HepG2 (cell line): ENCODE measurements around the gene P2RY12. TPM values are rescaled to one million over a fixed set of nuclear protein-coding genes. Genes with fewer than 3 reads are reported as not detected.

ENCODE experiments used
- ATAC-seq: fragments of 200-7000 bp; cut with Tn5 transposase; 3 replicates; pipeline ENCODE4 v1.9.1; 2020; ENCODE audit warnings: mild to moderate bottlenecking, moderate library complexity
- BruUV-seq: library from RNA; stranded (reverse); fragments of 400-500 nt; replicated peaks from 2 replicates; lab custom pipeline; 2021; lab: Mats Ljungman, UMichigan
- CTCF ChIA-PET: fragments of 300-600 bp; formaldehyde crosslinking; extraction: SDS; loops from one replicate; lab custom pipeline; 2021; ENCODE audit warnings: low total read pairs, inconsistent platforms, low intra/inter-chr PET ratio; lab: Yijun Ruan, JAX
- POLR2A ChIA-PET: fragments of 350-600 bp; sonication (Branson Sonifier 250); formaldehyde crosslinking; loops from one replicate; lab custom pipeline; 2020; ENCODE audit warnings: antibody characterized with exemption, inconsistent platforms; lab: Yijun Ruan, JAX
- DNase-seq: peaks from one replicate; pipeline ENCODE4 v3.0.0-alpha.2; 2015; ENCODE audit warnings: low spot score
- FAIRE-seq: peaks from 3 replicates; lab custom pipeline; 2011; peaks lifted over from hg19 to GRCh38; lab: Jason Lieb, UNC
- H2AFZ ChIP-seq: one replicate; pipeline ENCODE4 v1.6.1; 2011; ENCODE audit warnings: low read length, inconsistent platforms
- H3K27ac ChIP-seq: fragments of 300-600 bp; 3 replicates; pipeline ENCODE4 v1.8.0; 2011; ENCODE audit warnings: mixed run types, mild to moderate bottlenecking, mixed read lengths, low read length, inconsistent platforms; ENCODE audit not compliant: insufficient read depth; ENCODE audit errors: extremely low read length
- H3K27me3 ChIP-seq, 2 experiments: fragments of 200-600 bp in 1 of 2; 2 replicates in 1 of 2; 3 replicates in 1 of 2; pipeline versions ENCODE4 v1.6.0 to v1.8.0; 2011; ENCODE audit warnings: low read length in 2 of 2, mild to moderate bottlenecking in 2 of 2, moderate library complexity in 2 of 2, inconsistent platforms in 1 of 2; ENCODE audit not compliant: insufficient read depth in 2 of 2, control insufficient read depth in 1 of 2
- H3K36me3 ChIP-seq, 2 experiments: fragments of 200-600 bp in 1 of 2; replicated peaks in 1 of 2; 2 replicates in 1 of 2; 3 replicates in 1 of 2; pipeline versions ENCODE4 v1.5.1 to v1.8.0; 2011; ENCODE audit warnings: low read length in 2 of 2, inconsistent platforms in 1 of 2; ENCODE audit not compliant: insufficient read depth in 2 of 2, control insufficient read depth in 1 of 2
- H3K4me1 ChIP-seq: 2 replicates; pipeline ENCODE4 v1.5.1; 2012; ENCODE audit warnings: low read length, inconsistent platforms; ENCODE audit not compliant: insufficient read depth
- H3K4me2 ChIP-seq: 2 replicates; pipeline ENCODE4 v1.6.0; 2011; ENCODE audit warnings: low read depth, low read length, inconsistent platforms
- H3K4me3 ChIP-seq, 3 experiments: fragments of 200-600 bp in 1 of 3; sonication (generic), shearing (Covaris generic) in 1 of 3; replicated peaks in 1 of 3; 2 replicates each; pipeline ENCODE4 v1.5.1; 2011 to 2016; ENCODE audit warnings: low read length in 3 of 3, inconsistent platforms in 2 of 3, low read depth in 2 of 3, mild to moderate bottlenecking in 2 of 3, control low read depth in 1 of 3, mixed read lengths in 1 of 3; ENCODE audit not compliant: insufficient read depth in 1 of 3
- H3K79me2 ChIP-seq: one replicate; pipeline ENCODE4 v1.6.1; 2011; ENCODE audit warnings: low read length, inconsistent platforms; ENCODE audit not compliant: insufficient read depth
- H3K9ac ChIP-seq: 2 replicates; pipeline ENCODE4 v1.6.0; 2011; ENCODE audit warnings: mild to moderate bottlenecking, low read depth, low read length, inconsistent platforms; ENCODE audit not compliant: insufficient read depth
- H3K9me3 ChIP-seq: 2 replicates; pipeline ENCODE4 v1.5.1; 2012; ENCODE audit warnings: mild to moderate bottlenecking, low read length
- H4K20me1 ChIP-seq: 2 replicates; pipeline ENCODE4 v1.6.0; 2011; ENCODE audit warnings: inconsistent platforms, mild to moderate bottlenecking, low read length, moderate library complexity; ENCODE audit not compliant: insufficient read depth
- DRAP1 ChIP-seq: IDR thresholded peaks from 2 replicates; pipeline ENCODE4 v1.6.1; 2016; ENCODE audit warnings: missing genetic modification reagents, missing compliant biosample characterization
- FOXA3 ChIP-seq: IDR thresholded peaks from 2 replicates; pipeline ENCODE4 v1.6.1; 2016; ENCODE audit warnings: missing genetic modification reagents, missing compliant biosample characterization
- GMEB1 ChIP-seq: sonication (generic); formaldehyde crosslinking; IDR thresholded peaks from 2 replicates; pipeline ENCODE4 v1.5.1; 2020; ENCODE audit warnings: missing genetic modification reagents, mild to moderate bottlenecking, borderline replicate concordance
- HMG20B ChIP-seq: conservative IDR thresholded peaks from 2 replicates; pipeline ENCODE4 v1.6.1; 2016; ENCODE audit warnings: missing genetic modification reagents, missing compliant biosample characterization
- KIAA2018 ChIP-seq: sonication (generic); formaldehyde crosslinking; IDR thresholded peaks from 2 replicates; pipeline ENCODE4 v1.5.0; 2020; ENCODE audit warnings: mild to moderate bottlenecking, missing genetic modification reagents, borderline replicate concordance
- KMT2B ChIP-seq: IDR thresholded peaks from 2 replicates; pipeline ENCODE4 v1.6.1; 2016; ENCODE audit warnings: missing genetic modification reagents, missing compliant biosample characterization
- RXRA ChIP-seq: sonication (generic); formaldehyde crosslinking; IDR thresholded peaks from 2 replicates; pipeline ENCODE4 v1.5.1; 2020; ENCODE audit warnings: missing genetic modification reagents
- ZBTB20 ChIP-seq: sonication (generic); formaldehyde crosslinking; IDR thresholded peaks from 2 replicates; pipeline ENCODE4 v1.8.1; 2023; ENCODE audit warnings: missing genetic modification reagents, low read depth, mild to moderate bottlenecking, borderline replicate concordance
- ZNF180 ChIP-seq: sonication (generic); formaldehyde crosslinking; IDR thresholded peaks from 2 replicates; pipeline ENCODE4 v1.4.0; 2020; ENCODE audit warnings: low read depth, missing genetic modification reagents, borderline replicate concordance
- ZNF460 ChIP-seq: sonication (generic); formaldehyde crosslinking; IDR thresholded peaks from 2 replicates; pipeline ENCODE4 v1.5.1; 2020; ENCODE audit warnings: missing genetic modification reagents, mild to moderate bottlenecking, borderline replicate concordance
- in situ Hi-C: cut with HindIII; loops from 2 replicates; pipeline ENCODE4 v1.10.0; 2017; ENCODE audit warnings: low pct_unique_long_range_greater_than_20kb; ENCODE audit not compliant: extremely low pct_ligation_motif_present
- intact Hi-C: fragments of 100-400 bp; cut with micrococcal nuclease; formaldehyde crosslinking; loops from one replicate; pipeline ENCODE4 v1.10.0; 2022; ENCODE audit not compliant: unreplicated experiment
- polyA plus RNA-seq, 8 experiments: library from polyadenylated mRNA; depleted of rRNA in 3 of 8; stranded (reverse) in 7 of 8; unstranded in 1 of 8; fragments of >200 nt; fragmentation: Illumina TruSeq in 4 of 8; extraction: Trizol in 4 of 8; gene quantifications; 2 replicates each; pipeline versions ENCODE4 v1.2.1 to v1.2.3, GENCODE V29; 2011 to 2016; ENCODE audit warnings: low read depth in 4 of 8, missing spikeins in 1 of 8, mixed read lengths in 1 of 8; ENCODE audit not compliant: insufficient read depth in 1 of 8
- total RNA-seq, 5 experiments: library from RNA; depleted of rRNA; stranded (reverse); fragments of >200 nt; fragmentation: Illumina TruSeq; extraction: Trizol; gene quantifications; 2 replicates each; pipeline ENCODE4 v1.2.3, GENCODE V29; 2016; ENCODE audit warnings: low read depth in 1 of 5

P2RY12 gene
- total and polyA plus RNA-seq, 2 of the 13 experiments (the other 11 are each of a cell fraction or from before 2014, with no cell fraction given): not detected

GRCh38 chr3:151307583-151308488 lies 76.7 kb downstream of the P2RY12 start (continued):
- TF ChIP-seq KIAA2018 (CRISPR knock-in tag): no peak

- in situ Hi-C loops (no loop called here), intact Hi-C loops (no loop called here)
- ATAC-seq: no peak
- Histone ChIP-seq H3K4me1 (peaks cover 10% of the 10 kb centered on the region), H3K27ac (no peak overlapping the region), H2AFZ (no peak overlapping the region), H3K9ac (no peak overlapping the region), H3K4me3 (no peak overlapping the region), H3K27me3 (no peaks in the 10 kb centered on the region), H3K4me2 (no peak overlapping the region), H3K36me3 (no peaks in the 10 kb centered on the region), H3K9me3 (no peaks in the 10 kb centered on the region), H3K79me2 (no peaks in the 10 kb centered on the region), H4K20me1 (no peaks in the 10 kb centered on the region)
- CTCF ChIA-PET: no interaction called here
- BruUV-seq: no TSS peak
- no peak for DNase-seq
- POLR2A ChIA-PET: no interaction called here
- no peak for FAIRE-seq
- TF ChIP-seq DRAP1 (CRISPR knock-in tag): no peak
- TF ChIP-seq GMEB1 (CRISPR knock-in tag): no peak
- TF ChIP-seq ZNF180 (CRISPR knock-in tag): no peak
- TF ChIP-seq FOXA3: no peak
- no peak for TF ChIP-seq RXRA (CRISPR knock-in tag)
- no peak for TF ChIP-seq ZBTB20 (CRISPR knock-in tag)
- TF ChIP-seq KMT2B (CRISPR knock-in tag): no peak
- no peak for TF ChIP-seq ZNF460 (CRISPR knock-in tag)
- TF ChIP-seq HMG20B (CRISPR knock-in tag): no peak
Measured at GRCh38 chr3:151307131-151307530, 77.4 kb downstream of the P2RY12 start.
